Cardiac septum (tissue), 1 donor: ENCODE data around the gene LBR. TPM values are rescaled to one million over a fixed set of nuclear protein-coding genes. Genes with fewer than 3 reads are reported as not detected.

Experiments
- total RNA-seq: library from RNA; stranded (reverse); fragmentation: NEBNext Ultra II Directional; extraction: Animal tissue kit (Norgen Biotek cat#: 25700); gene quantifications from one replicate; pipeline ENCODE4 v1.2.1, GENCODE V29; 2021
- donor health status: DM: no; HTN: no; CAD: no.

LBR gene
- total RNA-seq, 1 donor from 2014 or later: 13.7 TPM

Other genes with a start within 250 kb of the LBR start
- gene ENAH, start 225.1 kb upstream of the LBR start, total RNA-seq: 195 TPM